Sigmoid colon (tissue), 4 donors: ENCODE data around the gene PHF21A.

ENCODE experiments used
- EP300 ChIP-seq, 4 donors: sonication (generic); formaldehyde crosslinking; IDR thresholded peaks; one replicate each; pipeline ENCODE4 v1.6.1; 2017; ENCODE audit warnings: antibody characterized with exemption in 4 of 4
- POLR2A ChIP-seq, 2 donors: fragments of 450-650 bp; IDR thresholded peaks; one replicate each; pipeline ENCODE4 v1.6.1; 2016; ENCODE audit warnings: antibody characterized with exemption in 2 of 2, mild to moderate bottlenecking in 2 of 2, moderate library complexity in 2 of 2
- POLR2AphosphoS5 ChIP-seq, 4 donors: sonication (generic); formaldehyde crosslinking; IDR thresholded peaks; one replicate each; pipeline ENCODE4 v1.6.1; 2017; ENCODE audit warnings: antibody characterized with exemption in 4 of 4
- TF ChIP-seq, protein P1 (sequence below), 4 experiments: fragments of 450-650 bp in 3 of 4; fragments of 200-600 bp in 1 of 4; IDR thresholded peaks; one replicate each; pipeline ENCODE4 v1.5.1; 2016 to 2019; ENCODE audit warnings: antibody characterized with exemption in 4 of 4, mild to moderate bottlenecking in 3 of 4, moderate library complexity in 2 of 4

DNA sequence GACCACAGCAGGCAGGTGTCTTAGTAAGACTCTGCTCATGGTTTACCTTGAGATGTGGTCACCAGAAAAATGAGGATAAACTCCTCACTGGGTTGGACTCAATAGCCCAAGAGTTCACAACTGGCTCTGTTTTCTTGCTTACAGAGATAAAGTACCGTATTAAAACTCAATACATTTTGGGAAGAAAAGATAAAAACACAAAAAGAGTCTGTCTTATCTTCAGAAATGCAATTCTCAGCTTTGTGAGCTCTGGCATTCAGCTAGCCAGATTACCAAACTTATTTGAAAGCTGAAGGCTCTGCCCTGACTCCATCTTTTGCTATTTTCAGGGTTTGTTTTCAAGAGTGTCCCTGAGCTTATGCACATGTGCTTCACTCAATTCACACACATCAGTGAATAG lies 75.4 kb downstream of the PHF21A start:
- TF ChIP-seq, protein P1, sequence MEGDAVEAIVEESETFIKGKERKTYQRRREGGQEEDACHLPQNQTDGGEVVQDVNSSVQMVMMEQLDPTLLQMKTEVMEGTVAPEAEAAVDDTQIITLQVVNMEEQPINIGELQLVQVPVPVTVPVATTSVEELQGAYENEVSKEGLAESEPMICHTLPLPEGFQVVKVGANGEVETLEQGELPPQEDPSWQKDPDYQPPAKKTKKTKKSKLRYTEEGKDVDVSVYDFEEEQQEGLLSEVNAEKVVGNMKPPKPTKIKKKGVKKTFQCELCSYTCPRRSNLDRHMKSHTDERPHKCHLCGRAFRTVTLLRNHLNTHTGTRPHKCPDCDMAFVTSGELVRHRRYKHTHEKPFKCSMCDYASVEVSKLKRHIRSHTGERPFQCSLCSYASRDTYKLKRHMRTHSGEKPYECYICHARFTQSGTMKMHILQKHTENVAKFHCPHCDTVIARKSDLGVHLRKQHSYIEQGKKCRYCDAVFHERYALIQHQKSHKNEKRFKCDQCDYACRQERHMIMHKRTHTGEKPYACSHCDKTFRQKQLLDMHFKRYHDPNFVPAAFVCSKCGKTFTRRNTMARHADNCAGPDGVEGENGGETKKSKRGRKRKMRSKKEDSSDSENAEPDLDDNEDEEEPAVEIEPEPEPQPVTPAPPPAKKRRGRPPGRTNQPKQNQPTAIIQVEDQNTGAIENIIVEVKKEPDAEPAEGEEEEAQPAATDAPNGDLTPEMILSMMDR (IDR thresholded peaks at IDR 0.05), result no peak
- TF ChIP-seq POLR2A (IDR thresholded peaks at IDR 0.05), result no peak
- TF ChIP-seq EP300 (IDR thresholded peaks at IDR 0.05), result no peak
- TF ChIP-seq POLR2AphosphoS5 (IDR thresholded peaks at IDR 0.05), result no peak
